ENCODE results near the gene MC1R.
"Not testable (repeated sequence)": the region's sequence is repeated elsewhere in the genome, so short reads cannot be mapped to it uniquely, and the experiment has no call there.

The MC1R gene

DNA sequence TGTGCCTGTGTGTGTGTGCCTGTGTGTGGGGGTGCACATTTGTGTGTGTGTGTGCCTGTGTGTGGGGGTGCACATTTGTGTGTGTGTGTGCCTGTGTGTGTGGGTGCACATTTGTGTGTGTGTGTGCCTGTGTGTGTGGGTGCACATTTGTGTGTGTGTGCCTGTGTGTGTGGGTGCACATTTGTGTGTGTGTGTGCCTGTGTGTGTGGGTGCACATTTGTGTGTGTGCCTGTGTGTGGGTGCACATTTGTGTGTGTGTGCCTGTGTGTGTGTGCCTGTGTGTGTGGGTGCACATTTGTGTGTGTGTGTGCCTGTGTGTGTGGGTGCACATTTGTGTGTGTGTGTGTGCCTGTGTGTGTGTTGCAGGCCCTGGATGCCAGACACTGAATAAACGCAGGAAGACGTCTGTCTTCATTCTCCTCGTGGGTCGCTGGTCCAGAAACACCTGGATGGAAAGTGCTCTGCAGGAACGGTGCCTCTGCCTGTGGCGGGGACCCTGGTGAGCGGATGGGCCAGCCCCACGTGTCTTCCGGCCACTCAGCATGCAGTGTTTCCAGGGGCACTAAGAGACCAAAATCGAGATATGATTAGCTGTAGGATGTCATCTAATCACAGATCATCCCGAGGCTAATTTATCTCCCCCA, 3.9 kb upstream of the MC1R start:
- DNase-seq (ENCODE audit: low spot score): not testable (repeated sequence)

DNA sequence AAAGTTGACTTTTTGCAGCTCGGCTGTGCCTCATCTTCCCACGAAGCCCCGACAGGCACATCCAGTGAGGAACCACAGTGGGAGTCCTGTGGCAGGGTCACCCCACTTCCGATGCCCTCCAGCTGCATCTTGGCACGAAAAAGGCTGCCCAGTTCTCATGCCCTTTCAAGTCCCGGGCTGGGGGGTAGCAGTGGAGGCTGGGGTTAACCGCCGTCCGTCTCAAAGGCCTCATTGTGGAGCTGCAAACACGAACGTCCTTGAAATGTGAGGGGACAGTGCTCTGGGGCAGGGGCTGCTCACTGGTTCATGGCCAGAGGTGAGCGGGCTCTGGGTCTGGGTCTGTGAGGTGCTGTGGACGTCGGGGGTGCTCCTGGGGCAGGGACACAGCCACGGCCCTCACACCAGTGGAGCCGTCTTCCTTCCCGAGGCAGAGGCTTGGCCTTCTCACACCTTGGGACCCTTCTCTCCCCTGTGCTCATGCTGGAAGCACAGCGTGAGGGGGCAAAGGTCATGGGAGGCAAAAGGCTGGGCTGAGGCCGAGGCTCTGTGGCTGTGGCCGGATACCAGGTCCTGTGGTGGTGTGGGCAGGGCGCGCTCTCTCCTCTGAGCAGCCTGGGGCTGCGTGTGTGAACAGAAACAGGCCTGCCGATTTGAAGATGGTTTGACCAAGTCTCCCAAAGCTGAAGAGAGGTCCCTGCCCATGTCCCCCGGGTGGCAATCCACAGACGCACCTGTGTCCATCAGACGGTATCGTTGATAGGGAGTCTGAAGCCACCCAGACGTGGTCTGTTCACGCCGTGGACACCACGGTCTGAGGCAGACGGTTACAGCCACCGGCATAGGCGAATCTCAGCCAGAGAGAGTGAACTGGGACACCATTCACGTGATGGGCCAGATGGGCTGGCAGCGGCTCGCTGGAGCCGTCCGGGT, 3.1 kb upstream of the MC1R start:
- no peak for DNase-seq (ENCODE audit: low spot score)

GRCh38 chr16:89917773-89918452, 749 bp upstream of the MC1R start:
- DNase-seq (ENCODE audit: low spot score): peak; percentile 91

GRCh38 chr16:89919535-89920406, 1.1 kb downstream of the MC1R start:
- DNase-seq (ENCODE audit: low spot score): no peak

DNA sequence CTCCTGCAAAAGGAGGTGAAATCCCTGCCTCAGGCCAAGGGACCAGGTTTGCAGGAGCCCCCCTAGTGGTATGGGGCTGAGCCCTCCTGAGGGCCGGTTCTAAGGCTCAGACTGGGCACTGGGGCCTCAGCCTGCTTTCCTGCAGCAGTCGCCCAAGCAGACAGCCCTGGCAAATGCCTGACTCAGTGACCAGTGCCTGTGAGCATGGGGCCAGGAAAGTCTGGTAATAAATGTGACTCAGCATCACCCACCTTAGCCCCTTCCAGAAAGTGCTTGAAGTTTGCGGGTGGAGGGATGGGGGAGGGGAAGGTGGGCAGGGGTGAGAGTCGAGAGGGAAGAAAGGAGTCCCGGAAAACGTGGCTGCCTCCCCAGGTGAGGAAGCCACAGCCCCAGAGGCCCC, 2.1 kb downstream of the MC1R start:
- no peak for DNase-seq (ENCODE audit: low spot score)

DNA sequence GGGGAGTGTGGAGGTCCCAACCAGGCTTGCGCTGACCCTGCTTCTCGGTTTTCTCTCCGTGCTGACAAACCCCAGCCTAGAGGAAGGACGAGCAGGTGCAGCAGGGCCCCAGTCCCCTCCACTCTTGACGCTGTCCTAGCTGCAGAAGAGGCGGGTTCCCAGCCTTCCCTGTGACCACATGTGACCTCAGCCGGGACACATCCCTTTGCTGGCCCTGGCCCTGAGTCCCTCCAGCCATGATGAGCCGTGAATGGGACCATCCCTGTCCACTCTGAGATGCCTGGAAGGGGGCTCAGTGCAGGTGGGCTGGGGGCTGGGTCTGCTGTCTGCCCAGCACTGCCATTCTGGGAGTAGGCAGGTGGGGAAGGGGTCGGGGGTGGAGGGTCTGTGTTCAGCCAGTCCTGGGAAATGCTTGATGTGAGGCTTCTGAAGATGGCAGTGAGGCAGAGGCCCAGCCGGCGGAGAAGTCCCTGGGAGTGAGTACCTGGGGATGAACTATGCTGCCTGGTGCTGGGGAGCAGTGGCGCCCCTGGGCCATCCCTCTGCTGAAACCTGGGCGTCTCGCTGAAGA, 2.6 kb downstream of the MC1R start:
- DNase-seq (ENCODE audit: low spot score): no peak

- DNase-seq (ENCODE audit: low spot score): peak; percentile 90
Measured at GRCh38 chr16:89921702-89922476, 3.2 kb downstream of the MC1R start.

DNA sequence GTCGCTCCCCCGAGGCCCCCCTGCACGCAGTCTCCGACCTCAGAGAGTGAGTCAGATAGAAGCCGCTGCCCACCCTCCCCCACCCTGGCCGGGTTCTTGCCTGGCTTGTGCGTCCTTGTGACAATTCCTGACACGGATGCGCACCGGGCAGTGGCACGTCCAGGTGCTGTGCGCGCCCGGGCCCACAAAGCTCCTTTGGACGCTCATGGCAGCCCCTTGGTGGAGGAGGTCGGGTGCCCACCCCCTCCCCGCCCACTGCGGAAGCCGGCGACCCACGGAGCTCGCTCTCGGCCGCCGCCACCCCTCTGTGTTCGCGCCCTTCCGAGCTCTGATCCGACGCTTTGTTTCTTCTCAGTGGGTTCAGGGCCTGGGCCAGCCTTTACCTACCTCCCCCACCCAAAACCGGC, 3.8 kb downstream of the MC1R start:
- DNase-seq (ENCODE audit: low spot score): peak; percentile 64

DNA sequence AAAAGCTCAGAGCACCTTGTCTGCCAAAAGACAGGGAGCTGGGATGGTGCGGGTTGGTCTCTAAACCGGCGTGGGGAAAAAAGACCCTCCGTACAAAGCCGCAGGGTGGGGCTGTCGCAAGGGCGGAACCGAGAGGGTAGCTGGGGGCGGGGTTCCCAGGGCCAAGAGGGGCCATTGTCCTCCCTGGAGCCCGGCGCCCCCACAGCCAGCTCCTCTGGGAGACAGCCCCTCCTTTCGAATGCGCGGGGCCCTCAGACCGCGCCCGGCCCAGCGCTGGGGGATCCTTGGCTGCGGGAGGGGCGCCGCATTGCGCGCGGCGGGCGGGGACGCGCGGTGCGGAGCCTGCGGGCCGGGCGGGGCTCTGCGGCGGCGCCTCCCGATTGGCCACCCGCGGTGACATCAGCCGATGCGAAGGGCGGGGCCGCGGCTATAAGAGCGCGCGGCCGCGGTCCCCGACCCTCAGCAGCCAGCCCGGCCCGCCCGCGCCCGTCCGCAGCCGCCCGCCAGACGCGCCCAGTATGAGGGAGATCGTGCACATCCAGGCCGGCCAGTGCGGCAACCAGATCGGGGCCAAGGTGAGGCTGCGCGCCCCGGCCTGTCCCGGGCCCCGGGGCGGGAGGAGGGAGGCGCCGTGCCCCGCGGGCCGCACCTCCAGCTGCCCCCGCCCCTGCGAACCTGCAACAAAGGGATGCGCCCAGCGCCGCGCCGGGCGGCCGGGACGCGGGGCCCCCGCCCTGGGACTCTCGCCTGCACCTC, 4.4 kb downstream of the MC1R start, which contains the start of gene TUBB3:
Gene TUBB3 (plus strand): TSS at position 459 of the 756 bp plus-strand sequence. CDS start 60 bp downstream, at position 519.
- DNase-seq (ENCODE audit: low spot score): peak; percentile 99

- no peak for DNase-seq (ENCODE audit: low spot score)
Measured at GRCh38 chr16:89923640-89924296, 5.1 kb downstream of the MC1R start.

GRCh38 chr16:89924297-89924924, 5.7 kb downstream of the MC1R start:
- no peak for DNase-seq (ENCODE audit: low spot score)

DNA sequence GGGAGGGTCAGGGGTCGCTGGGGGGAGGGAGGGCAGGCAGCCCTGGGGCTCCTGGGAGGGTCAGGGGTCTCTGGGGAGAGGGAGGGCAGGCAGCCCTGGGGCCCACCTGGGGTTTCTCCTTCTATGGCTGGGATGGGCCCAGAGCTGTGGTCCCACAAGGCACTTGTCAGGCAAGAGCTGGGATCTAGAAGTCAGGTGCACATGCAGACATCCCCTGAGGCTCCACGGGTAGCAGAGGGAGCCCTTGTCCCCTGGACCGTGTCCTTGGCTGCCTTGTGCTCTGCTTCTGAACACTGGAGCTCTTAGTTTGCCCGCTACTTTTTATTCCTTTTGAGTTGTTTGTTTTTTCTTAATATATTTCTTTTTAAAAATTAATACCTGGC, 6.3 kb downstream of the MC1R start:
- no peak for DNase-seq (ENCODE audit: low spot score)

DNA sequence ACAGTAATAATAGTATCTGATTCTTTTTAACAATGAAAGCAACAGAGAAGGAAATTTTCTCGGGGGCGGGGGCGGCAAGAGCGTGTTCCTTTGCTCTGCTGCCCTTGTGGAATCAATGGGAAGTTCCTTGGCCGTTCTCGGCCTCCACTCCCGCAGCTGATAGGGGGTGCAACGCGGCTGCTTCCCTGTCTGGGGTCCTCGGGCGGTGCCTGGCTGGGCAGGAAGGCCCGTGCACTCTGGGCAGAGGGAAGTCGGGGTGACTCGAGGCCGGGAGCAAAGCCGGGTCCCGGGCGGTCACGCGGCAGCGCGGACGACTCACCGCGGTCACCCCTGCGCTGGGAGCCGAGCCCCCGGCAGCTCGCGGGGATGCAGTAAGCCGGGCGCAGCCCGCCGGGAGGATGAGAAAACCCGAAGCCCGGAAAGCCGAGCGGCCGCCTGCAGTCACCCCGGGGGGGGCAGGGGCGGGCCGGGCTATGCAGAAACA, 7.0 kb downstream of the MC1R start:
- DNase-seq (ENCODE audit: low spot score): no peak

- no peak for DNase-seq (ENCODE audit: low spot score)
Measured at GRCh38 chr16:89931305-89931896, 12.7 kb downstream of the MC1R start.

DNA sequence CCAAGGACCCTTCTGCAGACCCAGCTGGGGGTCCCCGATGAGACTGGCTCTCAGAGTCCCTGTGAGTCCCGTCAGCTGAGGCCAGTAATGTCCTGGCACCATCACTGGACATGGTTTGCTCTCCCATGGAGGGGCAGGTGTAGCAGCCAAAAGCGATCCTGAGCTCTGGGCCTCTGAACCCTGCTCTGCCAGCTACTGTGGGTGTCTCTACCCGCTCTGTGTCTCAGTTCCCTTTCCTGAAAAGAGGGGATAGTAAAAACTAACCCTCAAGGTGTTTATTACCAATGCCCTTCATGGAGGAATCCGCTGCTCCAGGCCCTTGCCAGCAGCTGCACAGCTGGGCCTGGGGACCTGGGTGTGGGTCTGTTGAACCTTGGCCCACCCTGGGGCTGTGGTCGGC, 13.3 kb downstream of the MC1R start:
- DNase-seq (ENCODE audit: low spot score): no peak

DNA sequence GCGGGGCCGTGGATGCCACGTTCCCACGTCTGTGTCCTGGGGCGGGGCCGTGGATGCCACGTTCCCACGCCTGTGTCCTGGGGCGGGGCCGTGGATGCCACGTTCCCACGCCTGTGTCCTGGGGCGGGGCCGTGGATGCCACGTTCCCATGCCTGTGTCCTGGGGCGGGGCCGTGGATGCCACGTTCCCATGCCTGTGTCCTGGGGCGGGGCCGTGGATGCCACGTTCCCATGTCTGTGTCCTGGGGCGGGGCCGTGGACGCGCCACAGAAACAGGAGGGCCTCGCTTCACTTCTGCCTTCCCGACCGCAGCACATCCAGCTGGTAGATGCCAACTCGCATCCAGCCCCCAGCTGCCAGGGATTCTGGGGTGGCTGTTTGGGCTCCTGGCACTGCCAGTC, 15.4 kb downstream of the MC1R start:
- DNase-seq (ENCODE audit: low spot score): not testable (repeated sequence)

DNA sequence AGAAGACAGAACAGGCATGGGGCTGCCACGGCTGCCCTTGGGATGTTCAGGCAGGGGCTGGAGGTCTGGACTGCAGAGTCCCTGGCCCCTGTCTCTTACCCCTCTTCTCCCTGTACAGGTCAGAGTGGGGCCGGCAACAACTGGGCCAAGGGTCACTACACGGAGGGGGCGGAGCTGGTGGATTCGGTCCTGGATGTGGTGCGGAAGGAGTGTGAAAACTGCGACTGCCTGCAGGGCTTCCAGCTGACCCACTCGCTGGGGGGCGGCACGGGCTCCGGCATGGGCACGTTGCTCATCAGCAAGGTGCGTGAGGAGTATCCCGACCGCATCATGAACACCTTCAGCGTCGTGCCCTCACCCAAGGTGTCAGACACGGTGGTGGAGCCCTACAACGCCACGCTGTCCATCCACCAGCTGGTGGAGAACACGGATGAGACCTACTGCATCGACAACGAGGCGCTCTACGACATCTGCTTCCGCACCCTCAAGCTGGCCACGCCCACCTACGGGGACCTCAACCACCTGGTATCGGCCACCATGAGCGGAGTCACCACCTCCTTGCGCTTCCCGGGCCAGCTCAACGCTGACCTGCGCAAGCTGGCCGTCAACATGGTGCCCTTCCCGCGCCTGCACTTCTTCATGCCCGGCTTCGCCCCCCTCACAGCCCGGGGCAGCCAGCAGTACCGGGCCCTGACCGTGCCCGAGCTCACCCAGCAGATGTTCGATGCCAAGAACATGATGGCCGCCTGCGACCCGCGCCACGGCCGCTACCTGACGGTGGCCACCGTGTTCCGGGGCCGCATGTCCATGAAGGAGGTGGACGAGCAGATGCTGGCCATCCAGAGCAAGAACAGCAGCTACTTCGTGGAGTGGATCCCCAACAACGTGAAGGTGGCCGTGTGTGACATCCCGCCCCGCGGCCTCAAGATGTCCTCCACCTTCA, 16.2 kb downstream of the MC1R start:
- no peak for DNase-seq (ENCODE audit: low spot score)
